Breast epithelium (tissue), 3 donors: Measurements from ENCODE around the gene NLRP9.

Experiments
- POLR2A ChIP-seq: fragments of 450-650 bp; IDR thresholded peaks from one replicate; pipeline ENCODE4 v1.6.1; 2016; ENCODE audit warnings: antibody characterized with exemption, mild to moderate bottlenecking, moderate library complexity
- POLR2AphosphoS5 ChIP-seq, 3 donors: sonication (generic); formaldehyde crosslinking; IDR thresholded peaks; one replicate each; pipeline ENCODE4 v1.6.1; 2017; ENCODE audit warnings: antibody characterized with exemption in 3 of 3
- TF ChIP-seq, protein P1 (sequence below), 3 donors: fragments of 450-650 bp; IDR thresholded peaks; one replicate each; pipeline ENCODE4 v1.5.1; 2016 to 2017; ENCODE audit warnings: antibody characterized with exemption in 3 of 3, mild to moderate bottlenecking in 3 of 3, moderate library complexity in 3 of 3

GRCh38 chr19:55668603-55669348 lies 69.4 kb downstream of the NLRP9 start:
- TF ChIP-seq, protein P1, sequence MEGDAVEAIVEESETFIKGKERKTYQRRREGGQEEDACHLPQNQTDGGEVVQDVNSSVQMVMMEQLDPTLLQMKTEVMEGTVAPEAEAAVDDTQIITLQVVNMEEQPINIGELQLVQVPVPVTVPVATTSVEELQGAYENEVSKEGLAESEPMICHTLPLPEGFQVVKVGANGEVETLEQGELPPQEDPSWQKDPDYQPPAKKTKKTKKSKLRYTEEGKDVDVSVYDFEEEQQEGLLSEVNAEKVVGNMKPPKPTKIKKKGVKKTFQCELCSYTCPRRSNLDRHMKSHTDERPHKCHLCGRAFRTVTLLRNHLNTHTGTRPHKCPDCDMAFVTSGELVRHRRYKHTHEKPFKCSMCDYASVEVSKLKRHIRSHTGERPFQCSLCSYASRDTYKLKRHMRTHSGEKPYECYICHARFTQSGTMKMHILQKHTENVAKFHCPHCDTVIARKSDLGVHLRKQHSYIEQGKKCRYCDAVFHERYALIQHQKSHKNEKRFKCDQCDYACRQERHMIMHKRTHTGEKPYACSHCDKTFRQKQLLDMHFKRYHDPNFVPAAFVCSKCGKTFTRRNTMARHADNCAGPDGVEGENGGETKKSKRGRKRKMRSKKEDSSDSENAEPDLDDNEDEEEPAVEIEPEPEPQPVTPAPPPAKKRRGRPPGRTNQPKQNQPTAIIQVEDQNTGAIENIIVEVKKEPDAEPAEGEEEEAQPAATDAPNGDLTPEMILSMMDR (IDR thresholded peaks at IDR 0.05), result no peak
- TF ChIP-seq POLR2AphosphoS5 (IDR thresholded peaks at IDR 0.05) (no peak), POLR2A (no peak)
